Measurements from ENCODE around the gene MEMO1. TPM values are rescaled to one million over a fixed set of nuclear protein-coding genes. Genes with fewer than 3 reads are reported as not detected.

MEMO1 gene
- total and polyA plus RNA-seq, 2 donors (not counting 1 experiment from before 2014, with no cell fraction given) = 44.8 to 65.8 TPM

DNA sequence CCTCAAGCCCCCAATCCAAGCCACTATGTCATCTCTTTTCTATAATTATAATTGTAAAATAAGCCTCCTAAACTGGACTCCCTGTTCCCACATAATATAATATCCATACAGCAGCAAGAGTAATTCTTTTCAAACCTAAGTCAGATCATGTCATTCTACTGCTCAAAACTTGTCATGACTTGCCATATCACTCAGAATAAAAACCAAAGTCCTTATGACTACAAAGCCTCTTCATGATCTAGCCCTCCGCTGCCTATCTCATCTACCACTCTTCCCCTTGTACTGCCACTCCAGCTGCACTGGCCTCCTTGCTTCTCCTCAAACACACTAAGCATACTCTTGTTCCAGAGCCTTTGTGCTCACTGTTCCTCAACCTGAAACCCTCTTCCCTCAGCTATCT lies 69.9 kb downstream of the MEMO1 start:
- peaks cover 8 to 20% of the 10 kb centered on the region in 2 experiments for H3K36me3 ChIP-seq (replicated peaks in 1 of 2; ENCODE audit: control extremely low read depth in 1 of 2, control insufficient read depth in 1 of 2, extremely low read depth in 1 of 2, insufficient read depth in 2 of 2, low read length in 1 of 2)
- no peak for ATAC-seq (ENCODE audit: low read depth)
- Mint-ChIP-seq H3K27me3 (no peaks in the 10 kb centered on the region), H3K27ac (no peak overlapping the region), H3K4me1 (peaks cover 28% of the 10 kb centered on the region), H3K4me3 (no peak overlapping the region), H3K9me3 (ENCODE audit: insufficient read depth) (no peaks in the 10 kb centered on the region)
- no peak overlapping the region for H3K4me3 ChIP-seq (ENCODE audit: control extremely low read depth in 1 of 5, extremely low read depth in 1 of 5, insufficient read depth in 1 of 5, low read depth in 2 of 5, low read length in 4 of 5)
- ChIA-PET POLR2A (no interaction called here), CTCF (no interaction called here)
- WGBS (ENCODE audit: insufficient coverage) = 100% methylated on average over 1 of the region's 1 CpG
- intact Hi-C loops (cut with micrococcal nuclease) = loop anchor here (10.0 kb wide), 1 partner anchor 64 kb away; no protein-coding TSS in a partner anchor
- peaks cover 65% of the 10 kb centered on the region for H3K79me2 ChIP-seq (ENCODE audit: control insufficient read depth, insufficient read depth, low read length)
- no peak overlapping the region for H3K4me2 ChIP-seq (replicated peaks; ENCODE audit: low read depth, low read length, poor library complexity, severe bottlenecking)
- H3K9ac ChIP-seq (ENCODE audit: low read length) = no peak overlapping the region
- no peak overlapping the region for H2AFZ ChIP-seq (ENCODE audit: insufficient read depth, low read depth, low read length, poor library complexity, severe bottlenecking)
- no peaks in the 10 kb centered on the region for H3K9me3 ChIP-seq (ENCODE audit: control extremely low read depth in 1 of 3, control insufficient read depth in 2 of 3, insufficient read depth in 1 of 3, low read length in 2 of 3)
- peaks cover 4% of the 10 kb centered on the region in 2 donors for H3K4me1 ChIP-seq (ENCODE audit: control insufficient read depth in 2 of 2, insufficient read depth in 2 of 2, low read length in 2 of 2)
- H4K20me1 ChIP-seq (ENCODE audit: control insufficient read depth, insufficient read depth, low read length, poor library complexity, severe bottlenecking) = peaks cover 18% of the 10 kb centered on the region
- no peak for DNase-seq
- no peak overlapping the region for H3K27ac ChIP-seq (ENCODE audit: low read length in 2 of 2)
- no peak for TF ChIP-seq EZH2 (IDR thresholded peaks at IDR 0.05; ENCODE audit: borderline replicate concordance, insufficient read depth, low read depth, low read length, poor library complexity, severe bottlenecking)
- TF ChIP-seq, protein P1, sequence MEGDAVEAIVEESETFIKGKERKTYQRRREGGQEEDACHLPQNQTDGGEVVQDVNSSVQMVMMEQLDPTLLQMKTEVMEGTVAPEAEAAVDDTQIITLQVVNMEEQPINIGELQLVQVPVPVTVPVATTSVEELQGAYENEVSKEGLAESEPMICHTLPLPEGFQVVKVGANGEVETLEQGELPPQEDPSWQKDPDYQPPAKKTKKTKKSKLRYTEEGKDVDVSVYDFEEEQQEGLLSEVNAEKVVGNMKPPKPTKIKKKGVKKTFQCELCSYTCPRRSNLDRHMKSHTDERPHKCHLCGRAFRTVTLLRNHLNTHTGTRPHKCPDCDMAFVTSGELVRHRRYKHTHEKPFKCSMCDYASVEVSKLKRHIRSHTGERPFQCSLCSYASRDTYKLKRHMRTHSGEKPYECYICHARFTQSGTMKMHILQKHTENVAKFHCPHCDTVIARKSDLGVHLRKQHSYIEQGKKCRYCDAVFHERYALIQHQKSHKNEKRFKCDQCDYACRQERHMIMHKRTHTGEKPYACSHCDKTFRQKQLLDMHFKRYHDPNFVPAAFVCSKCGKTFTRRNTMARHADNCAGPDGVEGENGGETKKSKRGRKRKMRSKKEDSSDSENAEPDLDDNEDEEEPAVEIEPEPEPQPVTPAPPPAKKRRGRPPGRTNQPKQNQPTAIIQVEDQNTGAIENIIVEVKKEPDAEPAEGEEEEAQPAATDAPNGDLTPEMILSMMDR (IDR thresholded peaks at IDR 0.05) = no peak
- H3K27me3 ChIP-seq (replicated peaks in 1 of 4; ENCODE audit: control extremely low read depth in 1 of 4, control insufficient read depth in 3 of 4, insufficient read depth in 4 of 4, low read length in 3 of 4) = no peaks in the 10 kb centered on the region

DNA sequence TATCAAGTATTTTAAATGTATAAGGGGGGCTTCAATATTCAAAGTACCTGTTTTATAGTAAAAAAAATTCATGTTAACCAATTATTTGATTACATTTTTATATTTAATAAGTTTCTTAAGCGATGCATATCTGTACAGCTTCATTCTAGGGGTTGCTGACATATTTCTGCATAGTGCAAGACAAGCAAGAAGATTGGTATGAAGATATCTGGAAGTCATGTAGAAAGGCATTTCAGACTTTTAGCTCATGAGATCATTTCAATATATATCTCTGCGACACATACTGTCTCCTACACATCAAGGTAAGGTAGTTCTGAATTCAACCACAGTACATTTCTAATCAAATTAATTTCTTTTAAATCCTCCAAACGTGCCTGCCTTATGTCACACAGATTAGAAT lies 73.1 kb downstream of the MEMO1 start:
- ChIA-PET CTCF (no interaction called here), POLR2A (no interaction called here)
- no peaks in the 10 kb centered on the region for H3K27me3 ChIP-seq (replicated peaks in 1 of 4; ENCODE audit: control extremely low read depth in 1 of 4, control insufficient read depth in 3 of 4, insufficient read depth in 4 of 4, low read length in 3 of 4)
- H3K27me3 Mint-ChIP-seq = no peaks in the 10 kb centered on the region
- DNase-seq (no peak), ATAC-seq (ENCODE audit: low read depth) (no peak)
- H3K4me1 ChIP-seq (ENCODE audit: control insufficient read depth in 2 of 2, insufficient read depth in 2 of 2, low read length in 2 of 2) = no peaks in the 10 kb centered on the region
- TF ChIP-seq, protein P1 (IDR thresholded peaks at IDR 0.05) = no peak
- no peak for TF ChIP-seq EZH2 (IDR thresholded peaks at IDR 0.05; ENCODE audit: borderline replicate concordance, insufficient read depth, low read depth, low read length, poor library complexity, severe bottlenecking)
- no peak overlapping the region for H2AFZ ChIP-seq (ENCODE audit: insufficient read depth, low read depth, low read length, poor library complexity, severe bottlenecking)
- intact Hi-C loops (cut with micrococcal nuclease) = no loop called here
- no peak overlapping the region for H3K4me3 Mint-ChIP-seq
- WGBS (ENCODE audit: insufficient coverage) = no CpG with 5 or more reads among the region's 3 CpGs
- no peak overlapping the region for H3K4me2 ChIP-seq (replicated peaks; ENCODE audit: low read depth, low read length, poor library complexity, severe bottlenecking)
- no peak overlapping the region for H3K27ac ChIP-seq (ENCODE audit: low read length in 2 of 2)
- H3K36me3 ChIP-seq (replicated peaks in 1 of 2; ENCODE audit: control extremely low read depth in 1 of 2, control insufficient read depth in 1 of 2, extremely low read depth in 1 of 2, insufficient read depth in 2 of 2, low read length in 1 of 2) = peaks cover 11 to 22% of the 10 kb centered on the region in 2 experiments
- H3K9me3 ChIP-seq (ENCODE audit: control extremely low read depth in 1 of 3, control insufficient read depth in 2 of 3, insufficient read depth in 1 of 3, low read length in 2 of 3) = no peaks in the 10 kb centered on the region
- H3K9me3 Mint-ChIP-seq (ENCODE audit: insufficient read depth) = no peaks in the 10 kb centered on the region
- no peak overlapping the region for H3K4me3 ChIP-seq (ENCODE audit: control extremely low read depth in 1 of 5, extremely low read depth in 1 of 5, insufficient read depth in 1 of 5, low read depth in 2 of 5, low read length in 4 of 5)
- H3K4me1 Mint-ChIP-seq = peaks cover 3% of the 10 kb centered on the region
- peaks cover 50% of the 10 kb centered on the region for H3K79me2 ChIP-seq (ENCODE audit: control insufficient read depth, insufficient read depth, low read length)
- no peak overlapping the region for H3K27ac Mint-ChIP-seq
- no peak overlapping the region for H3K9ac ChIP-seq (ENCODE audit: low read length)
- H4K20me1 ChIP-seq (ENCODE audit: control insufficient read depth, insufficient read depth, low read length, poor library complexity, severe bottlenecking) = peaks cover 12% of the 10 kb centered on the region
